Nephron (organoid): ENCODE data around the gene NFATC2.

Source experiments
- H3K27ac Mint-ChIP-seq, 3 experiments: 2 replicates each; pipeline ENCODE4 v1.8.0; 2020; ENCODE audit warnings: mixed read lengths in 3 of 3, mild to moderate bottlenecking in 2 of 3, moderate library complexity in 1 of 3
- H3K27me3 Mint-ChIP-seq: 2 replicates; pipeline ENCODE4 v1.8.0; 2021; ENCODE audit warnings: low read depth, mild to moderate bottlenecking, moderate library complexity, mixed read lengths
- H3K36me3 Mint-ChIP-seq: 2 replicates; pipeline ENCODE4 v1.8.0; 2020; ENCODE audit warnings: low read depth, mixed read lengths
- H3K4me1 Mint-ChIP-seq: 2 replicates; pipeline ENCODE4 v1.8.0; 2020; ENCODE audit warnings: mixed read lengths
- H3K4me3 Mint-ChIP-seq, 3 experiments: 2 replicates each; pipeline ENCODE4 v1.8.0; 2020; ENCODE audit warnings: mild to moderate bottlenecking in 3 of 3, mixed read lengths in 3 of 3, moderate library complexity in 2 of 3
- H3K9me3 Mint-ChIP-seq: 2 replicates; pipeline ENCODE4 v1.8.0; 2020; ENCODE audit warnings: mixed read lengths
- CTCF ChIP-seq, 3 experiments: fragments of 200-600 bp; sonication (generic); IDR thresholded peaks; one replicate each; pipeline ENCODE4 v1.5.0; 2021; ENCODE audit warnings: antibody characterized with exemption in 3 of 3; ENCODE audit not compliant: unreplicated experiment in 3 of 3

The NFATC2 gene

GRCh38 chr20:51342510-51343236, 199.8 kb downstream of the NFATC2 start:
- H3K4me1 Mint-ChIP-seq: no peaks in the 10 kb centered on the region
- H3K36me3 Mint-ChIP-seq: no peaks in the 10 kb centered on the region
- H3K9me3 Mint-ChIP-seq: peaks cover 16% of the 10 kb centered on the region
- H3K27me3 Mint-ChIP-seq: peaks cover 17% of the 10 kb centered on the region
- TF ChIP-seq CTCF (IDR thresholded peaks at IDR 0.05; ENCODE audit: unreplicated experiment in 3 of 3): no peak
- H3K27ac Mint-ChIP-seq: no peak overlapping the region
- H3K4me3 Mint-ChIP-seq: no peak overlapping the region

GRCh38 chr20:51341581-51341980, 200.9 kb downstream of the NFATC2 start:
- no peaks in the 10 kb centered on the region for H3K36me3 Mint-ChIP-seq
- H3K9me3 Mint-ChIP-seq: peaks cover 16% of the 10 kb centered on the region
- H3K4me1 Mint-ChIP-seq: no peaks in the 10 kb centered on the region
- H3K4me3 Mint-ChIP-seq: no peak overlapping the region
- TF ChIP-seq CTCF (IDR thresholded peaks at IDR 0.05; ENCODE audit: unreplicated experiment in 3 of 3): no peak
- H3K27ac Mint-ChIP-seq: no peak overlapping the region
- peaks cover 14% of the 10 kb centered on the region for H3K27me3 Mint-ChIP-seq

GRCh38 chr20:51340451-51340840, 202.1 kb downstream of the NFATC2 start:
- Mint-ChIP-seq H3K9me3 (peaks cover 16% of the 10 kb centered on the region), H3K36me3 (no peaks in the 10 kb centered on the region), H3K4me1 (no peaks in the 10 kb centered on the region), H3K27me3 (peaks cover 5% of the 10 kb centered on the region), H3K27ac (no peak overlapping the region), H3K4me3 (no peak overlapping the region)
- no peak for TF ChIP-seq CTCF (IDR thresholded peaks at IDR 0.05; ENCODE audit: unreplicated experiment in 3 of 3)

- peaks cover 14% of the 10 kb centered on the region for H3K9me3 Mint-ChIP-seq
- peaks cover 3% of the 10 kb centered on the region for H3K27me3 Mint-ChIP-seq
- H3K36me3 Mint-ChIP-seq: no peaks in the 10 kb centered on the region
- H3K4me1 Mint-ChIP-seq: no peaks in the 10 kb centered on the region
- no peak for TF ChIP-seq CTCF (IDR thresholded peaks at IDR 0.05; ENCODE audit: unreplicated experiment in 3 of 3)
- no peak overlapping the region for H3K4me3 Mint-ChIP-seq
- H3K27ac Mint-ChIP-seq: no peak overlapping the region
Measured at GRCh38 chr20:51339721-51340450, 202.6 kb downstream of the NFATC2 start.

- H3K9me3 Mint-ChIP-seq: peaks cover 11% of the 10 kb centered on the region
- H3K27me3 Mint-ChIP-seq: peaks cover 7% of the 10 kb centered on the region
- no peaks in the 10 kb centered on the region for H3K36me3 Mint-ChIP-seq
- H3K4me1 Mint-ChIP-seq: no peaks in the 10 kb centered on the region
- TF ChIP-seq CTCF (IDR thresholded peaks at IDR 0.05; ENCODE audit: unreplicated experiment in 3 of 3): no peak
- H3K4me3 Mint-ChIP-seq: no peak overlapping the region
- no peak overlapping the region for H3K27ac Mint-ChIP-seq
Measured at GRCh38 chr20:51338692-51339440, 203.7 kb downstream of the NFATC2 start.
